Eye (tissue), 1 donor: ENCODE measurements around the gene FHOD3.

Source experiments
- DNase-seq: peaks from one replicate; pipeline ENCODE4 v3.0.0-alpha.2; 2015

The FHOD3 gene

GRCh38 chr18:36488131-36488530 is 190.6 kb downstream of the FHOD3 start:
- DNase-seq = no peak

GRCh38 chr18:36490897-36491296 is 193.4 kb downstream of the FHOD3 start:
- DNase-seq = no peak

GRCh38 chr18:36492604-36493329 is 195.3 kb downstream of the FHOD3 start:
- no peak for DNase-seq

GRCh38 chr18:36493349-36494159 is 196.0 kb downstream of the FHOD3 start:
- DNase-seq = no peak

- no peak for DNase-seq
Observed at GRCh38 chr18:36494160-36494437, 196.6 kb downstream of the FHOD3 start.

- no peak for DNase-seq
Observed at GRCh38 chr18:36496022-36496421, 198.5 kb downstream of the FHOD3 start.

- no peak for DNase-seq
Observed at GRCh38 chr18:36499938-36500337, 202.4 kb downstream of the FHOD3 start.

- no peak for DNase-seq
Observed at GRCh38 chr18:36501100-36501499, 203.6 kb downstream of the FHOD3 start.

GRCh38 chr18:36503477-36503876 is 206.0 kb downstream of the FHOD3 start:
- no peak for DNase-seq

GRCh38 chr18:36504928-36505327 is 207.4 kb downstream of the FHOD3 start:
- no peak for DNase-seq

GRCh38 chr18:36505665-36506064 is 208.2 kb downstream of the FHOD3 start:
- DNase-seq = no peak

GRCh38 chr18:36509646-36510197 is 212.2 kb downstream of the FHOD3 start:
- no peak for DNase-seq

GRCh38 chr18:36511791-36512352 is 214.4 kb downstream of the FHOD3 start:
- no peak for DNase-seq

- DNase-seq = peak; percentile 41
Observed at GRCh38 chr18:36513556-36513955, 216.0 kb downstream of the FHOD3 start.

GRCh38 chr18:36514778-36515177 is 217.3 kb downstream of the FHOD3 start:
- DNase-seq = no peak

- no peak for DNase-seq
Observed at GRCh38 chr18:36516258-36516657, 218.7 kb downstream of the FHOD3 start.

- DNase-seq = no peak
Observed at GRCh38 chr18:36516726-36517125, 219.2 kb downstream of the FHOD3 start.

- no peak for DNase-seq
Observed at GRCh38 chr18:36518839-36519238, 221.3 kb downstream of the FHOD3 start.

GRCh38 chr18:36519358-36519757 is 221.8 kb downstream of the FHOD3 start:
- no peak for DNase-seq

- no peak for DNase-seq
Observed at GRCh38 chr18:36522509-36522908, 225.0 kb downstream of the FHOD3 start.

- no peak for DNase-seq
Observed at GRCh38 chr18:36525913-36526312, 228.4 kb downstream of the FHOD3 start.

GRCh38 chr18:36526611-36527010 is 229.1 kb downstream of the FHOD3 start:
- DNase-seq = no peak

- DNase-seq = no peak
Observed at GRCh38 chr18:36527051-36527450, 229.5 kb downstream of the FHOD3 start.
